K562 (cell line): Measurements from ENCODE around the gene PLK5. TPM values are rescaled to one million over a fixed set of nuclear protein-coding genes. Genes with fewer than 3 reads are reported as not detected.
A peak's percentile ranks its signal among the peaks of the same experiment; 100 is the strongest.

Experiments
- ATAC-seq: fragments of 200-7000 bp; cut with Tn5 transposase; 3 replicates; pipeline ENCODE4 v1.9.1; 2020; ENCODE audit warnings: moderate library complexity
- BruUV-seq: library from RNA; stranded (reverse); fragments of 400-500 nt; replicated peaks from 2 replicates; lab custom pipeline; 2021; lab: Mats Ljungman, UMichigan
- CTCF ChIA-PET: fragments of 300-600 bp; formaldehyde crosslinking; extraction: SDS; loops from one replicate; lab custom pipeline; 2021; ENCODE audit warnings: low intra/inter-chr PET ratio; lab: Yijun Ruan, JAX
- POLR2A ChIA-PET: fragments of 300-600, 350-650 bp; sonication (Branson Sonifier 250); formaldehyde crosslinking; extraction: SDS; loops from one replicate; lab custom pipeline; 2021; ENCODE audit warnings: antibody characterized with exemption, inconsistent platforms; lab: Yijun Ruan, JAX
- DNase-seq, 4 experiments: peaks; one replicate each; pipeline versions ENCODE4 v3.0.0 to v3.0.0-alpha.2; 2011 to 2018; ENCODE audit warnings: low spot score in 3 of 4, mixed read lengths in 3 of 4; ENCODE audit errors: extremely low read depth in 1 of 4
- FAIRE-seq: peaks from 2 replicates; lab custom pipeline; 2011; peaks lifted over from hg19 to GRCh38; lab: Jason Lieb, UNC
- H2AFZ ChIP-seq: 2 replicates; pipeline ENCODE4 v1.6.0; 2011; ENCODE audit warnings: low read depth, low read length, control low read depth, inconsistent platforms
- H3K27ac ChIP-seq: fragments of 200-600 bp; 3 replicates; pipeline ENCODE4 v1.8.0; 2011; ENCODE audit warnings: low read depth, mild to moderate bottlenecking, control low read depth, inconsistent platforms, low read length, moderate library complexity, mixed read lengths; ENCODE audit errors: extremely low read depth
- H3K27me3 ChIP-seq, 2 experiments: fragments of 300-600 bp in 1 of 2; 2 replicates in 1 of 2; 3 replicates in 1 of 2; pipeline versions ENCODE4 v1.6.0 to v1.8.0; 2011; ENCODE audit warnings: inconsistent platforms in 2 of 2, low read length in 2 of 2, mild to moderate bottlenecking in 1 of 2, mixed read lengths in 1 of 2, moderate library complexity in 1 of 2; ENCODE audit not compliant: control insufficient read depth in 2 of 2, insufficient read depth in 2 of 2
- H3K36me3 ChIP-seq: fragments of 300-600 bp; 3 replicates; pipeline ENCODE4 v1.8.0; 2011; ENCODE audit warnings: mild to moderate bottlenecking, low read length, inconsistent platforms; ENCODE audit not compliant: control insufficient read depth, insufficient read depth
- H3K4me1 ChIP-seq, 2 experiments: fragments of 200-600 bp in 1 of 2; replicated peaks in 1 of 2; 2 replicates in 1 of 2; 3 replicates in 1 of 2; pipeline versions ENCODE4 v1.5.1 to v1.8.0; 2011; ENCODE audit warnings: inconsistent platforms in 2 of 2, low read length in 2 of 2, mild to moderate bottlenecking in 1 of 2, mixed read lengths in 1 of 2, moderate library complexity in 1 of 2; ENCODE audit not compliant: control insufficient read depth in 2 of 2, insufficient read depth in 2 of 2
- H3K4me2 ChIP-seq: 2 replicates; pipeline ENCODE4 v1.6.1; 2011; ENCODE audit warnings: low read length, control low read depth, inconsistent platforms, mixed read lengths; ENCODE audit not compliant: insufficient read depth
- H3K4me3 ChIP-seq: fragments of 200-600 bp; sonication (generic), shearing (Covaris generic); 2 replicates; pipeline ENCODE4 v1.5.1; 2016; ENCODE audit warnings: control low read depth, inconsistent platforms
- H3K79me2 ChIP-seq: fragments of 200-600 bp; 3 replicates; pipeline ENCODE4 v1.8.0; 2011; ENCODE audit warnings: low read length, inconsistent platforms; ENCODE audit not compliant: control insufficient read depth, insufficient read depth
- H3K9ac ChIP-seq, 2 experiments: 2 replicates each; pipeline versions ENCODE4 v1.6.0 to v1.6.1; 2011; ENCODE audit warnings: low read depth in 2 of 2, low read length in 2 of 2, control low read depth in 1 of 2, inconsistent platforms in 1 of 2, mild to moderate bottlenecking in 1 of 2, mixed read lengths in 1 of 2; ENCODE audit not compliant: insufficient read depth in 1 of 2
- H3K9me1 ChIP-seq: one replicate; pipeline ENCODE4 v1.6.0; 2011; ENCODE audit warnings: inconsistent platforms, mild to moderate bottlenecking, low read length, moderate library complexity; ENCODE audit not compliant: control insufficient read depth, insufficient read depth
- H3K9me3 ChIP-seq: replicated peaks from 2 replicates; pipeline ENCODE4 v1.5.1; 2011; ENCODE audit warnings: low read depth, low read length, inconsistent platforms; ENCODE audit not compliant: control insufficient read depth, insufficient read depth
- H4K20me1 ChIP-seq: replicated peaks from 2 replicates; pipeline ENCODE4 v1.6.1; 2011; ENCODE audit warnings: low read length, inconsistent platforms, mixed read lengths; ENCODE audit not compliant: control insufficient read depth, insufficient read depth
- ADNP ChIP-seq: fragments of 200-800 bp; sonication (Bioruptor generic); IDR thresholded peaks from 2 replicates; pipeline ENCODE4 v1.6.1; 2016; ENCODE audit warnings: missing genetic modification characterization, missing compliant biosample characterization
- FOXM1 ChIP-seq, 2 experiments: fragments of 450-650 bp in 1 of 2; sonication (generic) in 1 of 2; formaldehyde crosslinking in 1 of 2; IDR thresholded peaks; 2 replicates each; pipeline versions ENCODE4 v1.6.1 to v1.9.0; 2017 to 2022; ENCODE audit warnings: low read depth in 2 of 2, mild to moderate bottlenecking in 2 of 2, missing genetic modification reagents in 1 of 2, moderate library complexity in 1 of 2
- MAFF ChIP-seq: IDR thresholded peaks from 2 replicates; pipeline ENCODE4 v1.6.1; 2012; ENCODE audit warnings: low read length, improper control_type of control experiment
- MEIS2 ChIP-seq: fragments of 450-650 bp; IDR thresholded peaks from 2 replicates; pipeline ENCODE4 v1.6.1; 2014; ENCODE audit warnings: mild to moderate bottlenecking; ENCODE audit not compliant: partially characterized antibody
- NR3C1 ChIP-seq: sonication (generic); formaldehyde crosslinking; IDR thresholded peaks from 2 replicates; pipeline ENCODE4 v1.8.1; 2022; ENCODE audit warnings: missing genetic modification reagents
- RBM17 ChIP-seq: fragments of 200-400 bp; formaldehyde crosslinking; IDR thresholded peaks from 2 replicates; pipeline ENCODE4 v1.6.1; 2017; ENCODE audit warnings: low read depth, mild to moderate bottlenecking, low read length, borderline replicate concordance
- RBM34 ChIP-seq: fragments of 200-400 bp; formaldehyde crosslinking; IDR thresholded peaks from 2 replicates; pipeline ENCODE4 v1.6.1; 2018; ENCODE audit warnings: low read length, borderline replicate concordance; ENCODE audit not compliant: insufficient read depth
- SAFB2 ChIP-seq: fragments of 200-400 bp; formaldehyde crosslinking; IDR thresholded peaks from 2 replicates; pipeline ENCODE4 v1.6.1; 2018; ENCODE audit warnings: borderline replicate concordance, low read length, low read depth, moderate library complexity; ENCODE audit not compliant: severe bottlenecking
- SIN3A ChIP-seq, 2 experiments: fragments of 150-350 bp in 1 of 2; IDR thresholded peaks; 2 replicates each; pipeline ENCODE4 v1.6.1; 2011 to 2016; ENCODE audit warnings: borderline replicate concordance in 2 of 2, low read depth in 2 of 2, low read length in 2 of 2, mild to moderate bottlenecking in 2 of 2, moderate library complexity in 2 of 2; ENCODE audit not compliant: control insufficient read depth in 1 of 2
- SREBF2 ChIP-seq: sonication (generic); formaldehyde crosslinking; IDR thresholded peaks from 2 replicates; pipeline ENCODE4 v1.4.0; 2020; ENCODE audit warnings: mild to moderate bottlenecking, missing genetic modification reagents
- ZNF197 ChIP-seq: fragments of 200-800 bp; sonication (Bioruptor generic); IDR thresholded peaks from 2 replicates; pipeline ENCODE4 v1.6.1; 2016; ENCODE audit warnings: low read depth, missing genetic modification characterization, missing compliant biosample characterization
- WGBS: fragments of 100-300 bp; shearing (Covaris generic); methylation state at CpG from one replicate; pipeline ENCODE4 v1.1.6; 2016; ENCODE audit warnings: low coverage, mixed read lengths; ENCODE audit not compliant: insufficient coverage; ENCODE audit errors: missing lambda C conversion rate; 5-methylcytosine and 5-hydroxymethylcytosine counted together
- in situ Hi-C: fragments of 300-500 bp; cut with MboI; formaldehyde crosslinking; loops from 4 replicates; pipeline ENCODE4 v1.15.0; 2018; ENCODE audit warnings: inconsistent platforms, mixed read lengths
- intact Hi-C: fragments of 100-400 bp; cut with micrococcal nuclease; formaldehyde crosslinking; loops from 2 replicates; pipeline ENCODE4 v1.14.2; 2022
- polyA plus RNA-seq, 8 experiments: library from polyadenylated mRNA; depleted of rRNA in 4 of 8; stranded (reverse) in 5 of 8; unstranded in 3 of 8; fragments of >200 nt; fragmentation: Nextera tagmentation in 2 of 8; fragmentation: Illumina TruSeq in 1 of 8; extraction: Ambion mirVana in 2 of 8; extraction: Trizol in 1 of 8; gene quantifications; 2 replicates each; pipeline versions ENCODE4 v1.2.1 to v1.2.3, GENCODE V29; 2011 to 2014; ENCODE audit warnings: inconsistent platforms in 1 of 8, missing spikeins in 1 of 8
- total RNA-seq, 7 experiments: library from RNA; depleted of rRNA in 6 of 7; stranded (reverse); fragments of >200 nt in 6 of 7; fragmentation: Illumina TruSeq in 2 of 7; extraction: Trizol in 2 of 7; gene quantifications; 2 replicates each; pipeline versions ENCODE4 v1.2.1 to v1.2.3, GENCODE V29; 2011 to 2021; ENCODE audit warnings: low replicate concordance in 1 of 7
- TF ChIP-seq, protein P1 (sequence below): sonication (generic); formaldehyde crosslinking; IDR thresholded peaks from 2 replicates; pipeline ENCODE4 v1.8.1; 2022; ENCODE audit warnings: missing genetic modification reagents
- TF ChIP-seq, protein P2 (sequence below): fragments of 450-650 bp; IDR thresholded peaks from 2 replicates; pipeline ENCODE4 v1.6.1; 2017; ENCODE audit warnings: antibody characterized with exemption

The PLK5 gene
- total and polyA plus RNA-seq, 9 of the 15 experiments (the other 6 are each of a cell fraction or from before 2014, with no cell fraction given) = 0.04 to 0.23 (median 0.11) TPM; not detected in 5

DNA sequence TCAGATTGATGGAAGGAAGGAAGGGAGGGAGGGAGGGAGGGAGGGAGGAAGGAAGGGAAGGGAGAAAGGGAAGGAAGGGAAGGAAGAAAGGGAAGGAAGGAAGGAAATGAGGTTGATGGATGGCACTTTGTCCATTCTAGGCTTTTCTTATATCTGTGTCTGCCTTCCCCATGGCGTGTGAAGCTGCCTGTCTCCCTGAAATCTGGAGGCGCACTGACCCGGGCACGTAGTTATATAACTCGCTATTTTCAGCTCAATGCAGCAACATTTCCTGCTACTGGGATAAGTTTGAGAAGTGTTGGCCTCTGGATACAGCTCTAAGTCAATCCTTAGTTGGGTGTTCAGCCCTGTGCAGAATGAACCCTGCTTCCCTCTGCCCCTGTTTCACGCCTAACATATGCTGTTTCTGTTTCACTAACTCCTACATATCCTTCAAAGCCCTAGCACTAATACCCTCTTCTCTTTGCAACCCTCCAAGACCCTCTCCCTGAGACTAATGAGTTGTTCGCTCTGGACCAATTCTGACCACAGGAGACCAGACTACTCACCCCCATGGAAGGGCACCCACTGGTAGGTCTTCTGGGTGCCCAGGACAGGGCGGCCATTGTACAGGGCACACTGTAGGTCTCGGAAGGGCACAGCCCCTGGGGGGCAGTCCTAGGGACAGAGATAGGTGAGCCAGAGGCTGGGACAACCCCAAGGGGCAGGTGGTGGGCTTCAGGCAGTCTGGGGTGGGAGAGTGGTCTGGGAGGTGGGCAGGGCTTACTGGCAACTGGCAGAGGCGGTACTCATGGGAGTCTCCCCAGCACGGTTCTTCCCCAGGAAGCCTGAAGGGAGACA lies 14.1 kb upstream of the PLK5 start:
- FAIRE-seq = peak; percentile 76
- Histone ChIP-seq H3K9ac (peak overlapping the region in 1 of 2 experiments; percentile 80; a peak in 2 of 4 replicates), H2AFZ (no peak overlapping the region), H3K9me3 (no peaks in the 10 kb centered on the region), H3K36me3 (peaks cover 14% of the 10 kb centered on the region; the same call in 2 of the 3 replicates), H3K4me2 (no peak overlapping the region), H3K27ac (no peak overlapping the region), H4K20me1 (no peaks in the 10 kb centered on the region), H3K9me1 (no peaks in the 10 kb centered on the region), H3K27me3 (no peaks in the 10 kb centered on the region), H3K4me3 (no peak overlapping the region), H3K4me1 (peaks cover 12 to 70% of the 10 kb centered on the region in 2 experiments), H3K79me2 (peaks cover 11% of the 10 kb centered on the region; the same call in 2 of the 3 replicates)
- ChIA-PET POLR2A (interaction anchor here (1.0 kb wide), 2 partner anchors 9 to 32 kb away, joined by 4 read pairs; no protein-coding TSS in a partner anchor), CTCF (no interaction called here)
- no TSS peak for BruUV-seq
- in situ Hi-C loops = loop anchor here (5.0 kb wide), 1 partner anchor 53 kb away; no protein-coding TSS in a partner anchor
- WGBS = 75% methylated on average over 11 of the region's 11 CpGs
- no peak for ATAC-seq
- DNase-seq = no peak
- intact Hi-C loops = loop anchor here (5.0 kb wide), 1 partner anchor 53 kb away; no protein-coding TSS in a partner anchor
- TF ChIP-seq RBM17 (no peak), SREBF2 (no peak), ADNP (tag) (no peak), MAFF (no peak), FOXM1 (IDR thresholded peaks at IDR 0.05; ENCODE audit: low read depth) (no peak), FOXM1 (CRISPR knock-in tag; IDR thresholded peaks at IDR 0.05; ENCODE audit: low read depth) (no peak), RBM34 (no peak), SIN3A (IDR thresholded peaks at IDR 0.05; ENCODE audit: borderline replicate concordance in 2 of 2, control insufficient read depth in 1 of 2, low read depth in 2 of 2, low read length in 2 of 2) (no peak), SAFB2 (no peak), NR3C1 (CRISPR knock-in tag) (no peak), MEIS2 (no peak), ZNF197 (CRISPR knock-in tag) (no peak)
- TF ChIP-seq, protein P1, sequence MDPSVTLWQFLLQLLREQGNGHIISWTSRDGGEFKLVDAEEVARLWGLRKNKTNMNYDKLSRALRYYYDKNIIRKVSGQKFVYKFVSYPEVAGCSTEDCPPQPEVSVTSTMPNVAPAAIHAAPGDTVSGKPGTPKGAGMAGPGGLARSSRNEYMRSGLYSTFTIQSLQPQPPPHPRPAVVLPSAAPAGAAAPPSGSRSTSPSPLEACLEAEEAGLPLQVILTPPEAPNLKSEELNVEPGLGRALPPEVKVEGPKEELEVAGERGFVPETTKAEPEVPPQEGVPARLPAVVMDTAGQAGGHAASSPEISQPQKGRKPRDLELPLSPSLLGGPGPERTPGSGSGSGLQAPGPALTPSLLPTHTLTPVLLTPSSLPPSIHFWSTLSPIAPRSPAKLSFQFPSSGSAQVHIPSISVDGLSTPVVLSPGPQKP (CRISPR knock-in tag) = no peak
- TF ChIP-seq, protein P2, sequence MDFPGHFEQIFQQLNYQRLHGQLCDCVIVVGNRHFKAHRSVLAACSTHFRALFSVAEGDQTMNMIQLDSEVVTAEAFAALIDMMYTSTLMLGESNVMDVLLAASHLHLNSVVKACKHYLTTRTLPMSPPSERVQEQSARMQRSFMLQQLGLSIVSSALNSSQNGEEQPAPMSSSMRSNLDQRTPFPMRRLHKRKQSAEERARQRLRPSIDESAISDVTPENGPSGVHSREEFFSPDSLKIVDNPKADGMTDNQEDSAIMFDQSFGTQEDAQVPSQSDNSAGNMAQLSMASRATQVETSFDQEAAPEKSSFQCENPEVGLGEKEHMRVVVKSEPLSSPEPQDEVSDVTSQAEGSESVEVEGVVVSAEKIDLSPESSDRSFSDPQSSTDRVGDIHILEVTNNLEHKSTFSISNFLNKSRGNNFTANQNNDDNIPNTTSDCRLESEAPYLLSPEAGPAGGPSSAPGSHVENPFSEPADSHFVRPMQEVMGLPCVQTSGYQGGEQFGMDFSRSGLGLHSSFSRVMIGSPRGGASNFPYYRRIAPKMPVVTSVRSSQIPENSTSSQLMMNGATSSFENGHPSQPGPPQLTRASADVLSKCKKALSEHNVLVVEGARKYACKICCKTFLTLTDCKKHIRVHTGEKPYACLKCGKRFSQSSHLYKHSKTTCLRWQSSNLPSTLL = no peak
